GM18498 (cell line): ENCODE measurements around the gene HERC2.
"Not testable (repeated sequence)": the region's sequence is repeated elsewhere in the genome, so short reads cannot be mapped to it uniquely, and the experiment has no call there.

Experiments
- ATAC-seq: cut with Tn5 transposase; IDR thresholded peaks from one replicate; pipeline ENCODE4 v1.9.1; 2021; ENCODE audit warnings: mild to moderate bottlenecking, moderate library complexity; ENCODE audit not compliant: unreplicated experiment

HERC2 gene

DNA sequence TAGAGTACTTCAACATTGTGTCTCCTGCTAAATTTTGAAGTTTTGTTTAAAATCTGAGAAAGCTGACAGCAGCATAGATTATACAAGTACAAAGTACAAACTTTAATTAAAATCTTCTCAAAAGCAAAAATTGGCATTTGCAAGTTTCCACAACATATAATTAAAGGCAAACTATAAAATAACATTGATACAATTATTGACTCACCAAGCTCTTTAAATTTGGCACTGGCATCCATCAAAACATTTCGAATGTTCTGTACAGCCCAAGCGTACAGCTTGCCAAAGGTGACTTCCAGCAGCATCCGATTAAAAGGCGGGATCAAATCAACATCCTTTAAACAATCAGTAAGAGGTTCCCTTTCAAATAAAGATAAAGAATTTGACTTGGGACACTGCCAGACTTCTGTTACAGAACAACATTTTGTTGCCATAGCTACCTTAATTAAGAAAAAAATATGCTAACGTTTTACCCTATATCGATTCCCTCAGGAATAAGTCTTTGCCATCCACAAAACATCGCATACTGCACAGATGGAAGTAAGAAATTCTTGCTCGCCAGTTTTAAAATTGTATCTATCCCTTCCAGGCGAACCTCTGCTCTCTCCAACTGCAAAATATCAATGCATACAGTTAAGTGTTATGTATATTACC is 92.9 kb downstream of the HERC2 start:
- not testable (repeated sequence) for ATAC-seq

DNA sequence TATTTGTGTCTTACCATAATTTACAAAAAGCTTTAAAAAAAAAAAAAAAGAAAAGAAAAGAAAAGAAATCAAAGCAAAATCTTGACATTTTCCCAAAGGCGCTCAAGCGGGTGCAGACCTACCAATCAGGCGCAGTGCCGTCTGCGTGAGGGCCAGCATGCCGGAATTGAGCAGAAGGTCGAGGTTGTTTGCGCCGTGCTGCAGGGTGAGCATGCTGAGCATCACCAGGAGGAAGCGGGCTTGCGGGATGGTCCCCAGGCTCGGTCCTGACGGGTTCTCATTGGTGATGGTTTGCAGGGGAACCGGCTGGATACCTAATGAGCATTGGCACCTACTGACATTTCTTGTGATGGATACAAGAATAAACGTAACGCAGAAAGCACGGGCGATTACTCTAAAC is 93.9 kb downstream of the HERC2 start:
- no peak for ATAC-seq

DNA sequence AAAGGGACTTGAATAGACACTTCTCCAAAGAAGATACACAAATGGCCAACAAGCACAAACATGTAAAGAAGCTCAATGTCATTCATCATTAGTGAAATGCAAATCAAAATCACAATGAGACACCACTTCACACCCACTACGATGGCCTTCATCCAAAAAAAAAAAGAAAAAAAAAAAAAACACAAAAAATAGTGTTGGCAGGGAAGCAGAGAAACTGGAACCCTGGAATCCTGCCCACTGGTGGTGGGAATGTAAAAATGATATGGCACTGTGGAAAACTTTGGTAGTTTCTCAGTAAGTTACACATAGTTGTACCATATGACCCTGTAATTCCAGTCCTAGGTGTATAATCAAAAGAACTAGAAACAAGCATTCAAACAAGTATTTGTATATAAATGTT is 94.7 kb downstream of the HERC2 start:
- not testable (repeated sequence) for ATAC-seq

DNA sequence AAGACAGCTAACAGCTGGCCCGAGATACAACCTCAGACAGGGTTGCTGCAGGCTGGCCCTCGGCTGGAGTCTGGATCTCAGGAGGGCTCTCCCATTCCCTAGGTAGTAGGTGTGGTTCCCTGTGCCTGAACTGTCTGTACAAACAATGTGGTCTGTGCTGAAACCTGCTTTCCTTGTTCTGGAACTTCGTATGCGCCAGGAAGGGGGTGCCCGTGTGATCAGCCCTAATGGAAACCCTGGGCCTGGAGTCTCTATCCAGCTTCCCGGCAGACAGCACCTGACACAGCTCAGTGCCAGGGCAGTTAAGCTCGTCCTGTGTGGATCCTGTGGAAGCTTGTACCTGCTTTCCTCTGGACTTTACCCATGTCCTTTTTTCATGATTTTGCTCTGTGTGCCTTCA is 99.4 kb downstream of the HERC2 start:
- not testable (repeated sequence) for ATAC-seq

DNA sequence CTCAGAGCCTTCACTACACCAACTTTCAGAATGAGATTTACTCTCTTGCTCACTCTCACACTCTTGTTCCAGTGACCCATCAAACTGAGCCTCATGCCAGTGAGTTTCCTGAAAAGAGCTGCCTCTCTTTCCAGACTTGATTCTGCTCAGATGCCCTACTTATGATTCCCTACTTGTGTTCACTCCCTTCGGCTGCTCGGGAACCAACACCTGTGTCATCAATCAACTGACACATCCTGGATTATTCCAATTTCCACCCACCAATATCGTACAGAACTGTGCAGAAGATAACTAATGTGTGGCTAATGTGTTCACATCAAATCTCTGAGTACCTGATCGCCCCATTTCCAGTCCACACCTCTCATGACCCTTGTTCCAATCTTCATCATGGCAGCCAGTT is 100.3 kb downstream of the HERC2 start:
- ATAC-seq, result not testable (repeated sequence)

DNA sequence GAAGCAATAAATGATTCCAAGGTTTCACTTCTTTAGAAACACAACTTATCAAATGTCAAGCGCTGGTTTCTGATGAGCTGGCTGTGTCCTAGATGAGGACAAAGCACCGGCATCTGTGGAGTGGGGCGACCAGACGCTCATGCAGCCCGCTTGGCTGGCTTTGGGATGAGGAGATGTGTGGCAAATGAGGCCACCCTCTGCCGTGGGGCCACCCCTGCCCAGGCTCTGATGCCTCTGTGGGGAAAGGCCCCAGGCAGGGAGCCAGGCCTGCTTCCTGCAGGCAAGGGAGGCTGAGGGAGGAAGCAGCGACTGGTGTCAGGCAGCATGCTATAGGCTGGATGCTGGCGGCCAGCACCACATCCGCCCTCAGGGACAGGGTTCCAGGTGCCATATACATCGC is 102.9 kb downstream of the HERC2 start:
- ATAC-seq, result no peak

DNA sequence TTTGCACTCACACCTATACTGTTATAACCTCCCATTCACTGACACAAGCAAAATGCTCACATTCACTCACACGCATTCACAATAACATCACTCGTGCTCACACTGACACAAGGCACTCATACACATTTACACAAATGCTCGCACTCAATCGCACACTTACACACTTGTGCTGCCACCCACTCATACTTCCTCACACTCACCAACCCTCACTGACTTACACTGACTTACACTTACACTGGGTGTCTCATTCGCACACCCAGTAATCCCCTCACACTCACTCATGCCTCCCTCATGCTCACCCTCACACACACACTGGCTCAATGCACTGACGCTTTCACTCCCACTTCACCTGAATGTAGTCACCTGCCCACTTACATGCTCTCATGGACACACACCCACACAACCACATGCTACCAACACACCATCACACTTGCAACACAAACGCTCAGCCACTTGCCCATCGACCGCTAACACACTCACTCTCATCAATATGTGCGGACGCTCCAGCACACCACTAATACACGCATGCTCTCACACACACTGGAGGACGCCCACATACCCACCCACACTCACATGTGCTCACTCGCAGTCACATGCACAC is 104.9 kb downstream of the HERC2 start:
- not testable (repeated sequence) for ATAC-seq

DNA sequence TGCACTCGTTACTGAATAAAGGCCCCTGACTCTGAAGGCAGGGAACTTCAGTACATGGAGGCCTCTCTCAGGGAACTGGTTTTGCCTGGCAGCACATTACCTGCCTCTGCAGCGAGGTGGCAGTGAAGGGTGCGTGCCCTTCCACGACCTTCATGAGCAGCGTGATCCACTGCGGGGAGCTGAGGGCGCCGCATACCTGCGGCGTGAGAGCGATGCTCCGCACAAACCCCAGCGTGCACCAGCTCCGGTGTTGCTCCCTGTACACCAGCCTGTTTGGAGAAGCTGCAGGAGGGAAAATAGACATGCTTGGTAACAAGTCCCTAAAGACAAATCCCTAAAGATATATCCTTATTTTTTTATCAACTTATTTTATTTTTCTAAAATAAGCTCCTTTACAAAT is 106.5 kb downstream of the HERC2 start:
- ATAC-seq, result not testable (repeated sequence)

DNA sequence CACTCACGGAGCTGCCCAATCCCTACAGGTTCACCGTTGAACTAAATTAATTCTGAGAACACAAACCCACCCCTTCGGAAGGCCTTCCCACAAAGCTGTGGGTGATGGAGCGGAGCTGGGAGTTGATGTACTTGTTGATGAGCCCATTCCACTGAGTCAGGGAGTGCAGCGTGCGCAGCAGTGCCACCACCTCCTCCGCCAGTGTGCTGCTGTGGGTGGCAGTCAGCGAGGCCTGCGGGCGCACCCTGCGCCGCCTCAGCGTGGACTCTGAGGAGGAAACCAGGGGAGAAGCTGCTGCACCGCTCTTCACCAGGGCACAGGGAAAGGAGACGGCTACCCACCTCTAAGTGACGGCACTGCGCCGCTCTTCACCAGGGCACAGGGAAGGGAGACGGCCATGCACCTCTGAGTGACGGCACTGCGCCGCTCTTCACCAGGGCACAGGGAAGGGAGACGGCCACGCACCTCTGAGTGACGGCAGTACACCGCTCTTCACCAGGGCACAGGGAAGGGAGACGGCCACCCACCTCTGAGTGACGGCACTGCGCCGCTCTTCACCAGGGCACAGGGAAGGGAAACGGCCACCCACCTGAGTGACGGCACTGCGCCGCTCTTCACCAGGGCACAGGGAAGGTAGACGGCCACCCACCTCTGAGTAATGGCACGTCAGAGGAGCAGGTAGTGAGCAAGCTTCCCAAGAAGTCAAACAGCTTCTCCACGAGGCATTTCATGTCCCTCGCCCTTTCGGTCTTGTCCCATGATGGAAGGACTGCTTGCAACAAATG is 107.8 kb downstream of the HERC2 start:
- not testable (repeated sequence) for ATAC-seq

DNA sequence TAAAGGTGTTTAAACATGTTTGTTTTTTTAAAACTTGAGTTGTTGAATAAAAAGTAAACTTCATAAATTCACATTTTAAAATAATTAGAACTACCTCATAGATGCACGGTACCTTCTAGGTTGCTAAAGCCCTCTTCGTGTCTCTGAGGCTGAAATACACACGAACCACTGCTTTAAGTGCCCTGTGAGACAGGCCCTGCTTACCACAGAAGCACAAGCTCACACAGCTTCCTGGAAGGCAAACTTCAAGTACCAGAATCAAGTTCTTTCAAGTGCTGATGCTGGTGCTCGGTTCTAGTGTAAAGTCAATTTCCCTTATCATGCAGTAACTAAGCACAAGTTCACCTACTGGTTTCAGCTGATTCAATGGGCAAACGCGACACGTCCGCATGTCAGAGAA is 108.6 kb downstream of the HERC2 start:
- ATAC-seq, result not testable (repeated sequence)

DNA sequence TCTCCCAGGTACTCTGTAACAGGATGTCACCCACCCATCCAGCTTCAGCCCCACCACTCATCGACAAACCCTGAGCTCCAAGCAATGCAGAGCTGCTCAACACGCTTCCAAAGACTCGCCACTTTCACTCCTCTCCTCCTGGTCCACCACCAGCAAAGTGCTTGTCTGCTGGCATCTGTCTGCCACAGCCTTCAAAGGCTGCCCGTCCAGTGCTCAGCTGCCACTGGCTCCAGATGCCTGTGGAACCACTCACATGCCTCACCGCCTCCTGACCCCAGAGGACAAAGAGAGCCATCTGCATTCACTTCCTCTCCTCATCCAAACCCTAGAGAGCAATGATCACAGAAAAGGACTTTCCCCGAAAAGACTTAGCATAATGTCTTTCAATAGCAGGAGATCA is 113.4 kb downstream of the HERC2 start:
- no peak for ATAC-seq

DNA sequence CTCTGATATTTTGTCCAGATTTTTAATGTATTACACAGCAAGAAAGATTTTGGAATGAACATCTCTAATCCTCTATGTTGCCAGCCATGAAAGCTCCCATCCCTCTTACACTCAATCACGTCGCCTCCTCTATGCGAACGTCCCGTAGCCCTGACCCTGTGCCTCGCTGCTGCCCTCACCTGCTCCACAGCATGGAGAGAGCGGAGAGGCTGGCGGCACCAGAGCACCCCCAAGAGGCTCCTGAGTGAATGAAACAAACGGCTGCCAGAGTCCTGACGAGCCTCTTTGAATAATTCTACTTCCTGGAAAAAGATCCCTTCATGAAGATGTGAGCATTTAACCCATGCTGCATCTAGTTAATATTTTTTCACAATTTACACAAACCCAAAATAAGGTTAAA is 116.3 kb downstream of the HERC2 start:
- not testable (repeated sequence) for ATAC-seq

DNA sequence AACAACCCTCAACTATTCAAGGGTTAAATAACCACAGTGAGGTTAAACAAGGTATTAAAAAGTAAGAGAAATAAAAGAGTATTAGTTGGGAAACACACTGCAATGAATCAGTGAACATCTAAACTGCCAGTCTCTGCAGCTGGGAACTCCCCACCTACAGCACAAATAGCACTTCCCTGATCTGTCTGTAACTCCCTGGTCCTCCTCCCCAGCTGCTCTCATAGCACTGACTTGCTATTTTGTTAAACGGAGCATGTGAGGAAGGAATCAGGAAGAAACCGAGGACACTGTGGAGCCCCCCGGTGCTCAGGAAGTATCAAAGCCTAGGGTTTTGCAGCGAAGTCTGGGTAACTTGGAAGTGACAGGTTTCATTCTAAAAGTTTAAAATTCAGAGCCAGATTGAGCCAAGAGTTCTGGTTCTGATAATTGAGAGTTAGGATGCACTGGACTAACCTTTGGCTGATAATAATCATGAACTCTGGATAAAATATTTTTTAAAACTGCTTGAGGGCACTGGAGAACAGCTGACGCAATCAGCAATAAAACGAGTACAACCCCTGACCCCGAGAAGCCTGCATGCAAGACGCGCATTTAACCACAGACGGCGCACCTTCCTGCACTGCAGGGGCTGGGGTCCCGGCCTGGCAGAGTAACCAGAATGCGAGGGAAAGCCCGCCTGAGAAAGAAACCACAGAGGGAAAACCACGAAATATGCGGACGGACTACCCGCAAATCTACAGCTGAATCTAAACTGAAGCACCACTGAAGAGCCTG is 118.7 kb downstream of the HERC2 start:
- not testable (repeated sequence) for ATAC-seq

DNA sequence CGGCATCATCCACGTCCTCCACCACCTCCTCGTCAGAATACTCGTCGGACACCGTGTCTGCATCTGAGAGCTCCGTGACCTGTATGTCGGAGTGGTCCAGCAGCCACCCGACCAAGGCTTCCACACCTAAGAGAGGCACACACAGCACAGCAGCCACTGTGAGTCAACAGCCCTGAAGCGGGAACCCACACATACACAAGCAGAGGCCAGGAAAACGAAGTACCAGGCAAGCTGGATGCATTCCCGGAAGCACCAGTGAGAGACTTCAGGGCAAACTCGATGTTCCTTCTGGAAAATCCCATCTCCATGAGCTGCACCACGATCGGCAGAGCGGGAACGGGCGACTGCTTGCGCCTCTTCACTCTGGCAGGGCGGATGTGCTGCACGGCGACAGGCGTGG is 119.9 kb downstream of the HERC2 start:
- not testable (repeated sequence) for ATAC-seq

DNA sequence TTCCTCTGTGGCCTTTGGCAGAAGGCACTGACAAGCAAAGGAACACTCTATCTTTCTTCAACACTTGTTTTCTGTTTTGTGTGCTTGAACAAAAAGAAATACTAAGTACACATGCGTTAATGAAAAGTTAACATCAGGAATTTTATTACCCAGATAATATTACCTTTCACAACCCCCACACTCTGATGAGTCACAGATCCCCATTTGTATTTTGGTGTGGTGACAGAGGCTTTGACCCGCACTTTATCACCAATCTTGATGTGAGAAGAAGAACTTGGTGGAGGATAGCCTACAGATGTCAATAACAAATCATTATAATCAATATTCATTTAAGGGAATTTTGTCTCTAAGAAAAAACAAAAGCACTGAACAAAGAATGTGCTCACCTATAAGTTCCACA is 123.8 kb downstream of the HERC2 start:
- ATAC-seq, result not testable (repeated sequence)

DNA sequence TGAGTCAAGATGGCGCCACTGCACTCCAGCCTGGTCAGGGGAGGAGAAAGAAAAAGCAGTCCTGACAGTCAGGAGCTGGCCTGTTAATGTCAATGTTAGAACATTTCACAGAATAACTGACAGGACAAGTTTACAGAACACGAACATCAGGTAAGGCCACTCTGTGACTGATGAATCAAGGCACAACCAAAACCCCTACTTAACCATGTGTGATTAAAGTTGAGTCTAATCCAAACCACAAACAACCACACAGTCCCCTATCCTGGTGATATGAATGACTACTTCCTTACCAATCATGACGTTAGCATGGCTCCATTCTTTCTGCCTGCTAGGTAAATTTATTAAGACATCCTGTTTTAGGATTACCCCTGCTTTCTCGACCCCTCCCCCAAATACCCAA is 124.3 kb downstream of the HERC2 start:
- ATAC-seq, result not testable (repeated sequence)

DNA sequence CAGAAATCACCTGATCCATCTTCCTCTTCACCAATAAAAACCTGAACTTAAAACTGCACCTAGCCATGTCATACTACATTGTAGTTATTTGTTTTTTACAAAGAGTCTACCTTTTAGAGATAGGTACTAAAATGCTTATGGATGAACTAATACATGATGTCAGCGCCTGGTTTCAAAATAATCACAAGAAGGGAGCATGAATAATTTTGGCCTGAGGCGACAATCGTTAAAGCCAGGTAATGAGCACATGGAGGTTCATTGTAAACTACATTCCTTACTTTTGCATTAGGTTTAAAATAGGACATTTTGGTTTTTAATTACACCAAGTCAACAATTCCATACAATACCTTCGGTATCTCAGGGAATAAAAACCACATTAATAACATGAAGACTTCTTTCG is 125.4 kb downstream of the HERC2 start:
- not testable (repeated sequence) for ATAC-seq

DNA sequence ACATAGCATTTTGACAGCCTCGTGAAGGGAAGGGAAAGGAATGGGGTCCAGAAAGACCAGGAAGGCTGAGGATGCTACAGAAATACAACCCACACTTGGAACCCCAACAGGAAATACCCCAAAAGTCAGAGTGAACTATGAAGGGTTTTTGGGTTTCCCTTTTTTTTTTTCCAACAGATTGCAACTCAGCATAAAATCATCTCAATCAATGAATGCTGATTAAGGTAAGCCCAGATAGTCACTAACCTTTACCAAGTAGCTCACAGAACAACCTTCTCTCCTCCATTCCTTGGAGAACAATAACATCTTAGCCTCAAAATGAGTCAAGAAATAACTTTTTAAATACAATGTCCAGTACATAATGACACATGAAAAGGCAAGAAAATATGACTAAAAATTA is 129.2 kb downstream of the HERC2 start:
- no peak for ATAC-seq

DNA sequence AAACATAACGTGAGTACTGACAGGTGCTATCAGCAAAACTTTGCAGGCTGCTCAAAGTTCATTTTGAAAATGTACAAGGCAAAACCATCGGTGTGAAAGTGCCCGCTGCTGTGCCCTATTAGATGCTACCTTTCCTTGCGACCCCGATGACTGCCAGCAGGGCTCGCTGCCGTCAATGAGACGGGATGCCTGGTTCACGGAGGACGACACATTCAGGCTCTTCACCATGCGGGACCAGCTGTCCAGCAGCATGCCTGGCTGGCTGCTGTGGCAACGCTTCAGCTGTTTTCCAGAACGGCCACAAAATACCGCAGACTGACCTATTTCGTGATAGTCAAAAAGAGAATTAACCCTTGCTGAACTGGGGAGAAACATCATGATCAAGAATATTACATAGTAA is 130.1 kb downstream of the HERC2 start:
- no peak for ATAC-seq

DNA sequence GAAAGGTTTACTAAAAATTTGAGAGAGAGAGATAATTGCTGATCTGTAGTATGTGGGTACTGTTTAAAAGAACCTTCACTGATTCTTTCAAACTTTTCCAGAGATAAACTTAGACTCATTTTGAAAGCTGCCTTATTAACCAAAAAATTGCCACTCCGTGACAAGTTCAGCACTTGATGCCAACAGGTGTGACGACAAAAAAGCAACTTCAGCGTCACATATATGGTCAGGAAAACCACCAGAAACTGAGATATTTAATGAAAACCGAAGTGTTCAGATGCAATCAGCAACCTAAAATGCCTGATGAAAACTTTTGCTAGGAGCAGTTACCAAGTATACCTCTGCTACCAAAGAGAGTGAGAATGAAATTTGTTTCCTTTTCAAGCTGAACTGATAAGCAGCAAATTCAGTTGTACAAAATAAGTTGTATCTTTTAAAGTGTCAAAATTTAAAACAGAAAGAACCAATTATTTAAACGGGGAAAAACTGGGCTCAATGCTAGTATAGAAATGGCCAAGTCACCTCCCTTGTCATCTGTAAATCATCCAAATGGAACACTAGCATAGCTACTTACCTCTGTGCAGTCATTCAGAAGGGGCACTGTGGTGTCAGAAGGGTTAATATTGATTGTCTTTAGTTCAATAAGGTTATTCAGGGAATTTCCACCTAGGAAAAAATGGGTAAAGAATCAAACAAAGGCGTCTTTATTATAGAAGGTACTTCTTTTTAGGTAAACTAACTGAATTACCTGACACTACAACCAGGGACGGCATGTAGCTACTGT is 131.4 kb downstream of the HERC2 start:
- ATAC-seq, result no peak
